Left renal pelvis (tissue), 4 donors: ENCODE results near the gene RACK1. TPM values are rescaled to one million over a fixed set of nuclear protein-coding genes. Genes with fewer than 3 reads are reported as not detected.

Experiments used
- polyA plus RNA-seq, 4 donors: library from polyadenylated mRNA; unstranded; fragments of 120-200 nt; gene quantifications; one replicate each; pipeline ENCODE4 v1.2.1, GENCODE V29; 2013; ENCODE audit not compliant: insufficient read length in 4 of 4

RACK1 gene
- polyA plus RNA-seq, 4 donors = 2,197 to 2,695 (median 2,429) TPM

Other genes with a start within 250 kb of the RACK1 start
- 10 to 100 TPM in 1 of 4 donors, 1 to 10 TPM in 3; 4.2 to 10.0 (median 7.4) TPM for gene BTNL9, start 203.6 kb downstream of the RACK1 start, polyA plus RNA-seq
- gene OR2V1, start 112.7 kb downstream of the RACK1 start, polyA plus RNA-seq = not detected
- gene OR2V2, start 96.3 kb downstream of the RACK1 start, polyA plus RNA-seq = under 1 TPM in 2 of 4 donors, not detected in 2; 0.05 to 0.06 TPM
- under 1 TPM; 0.16 to 0.56 (median 0.30) TPM for gene TRIM7, start 38.7 kb downstream of the RACK1 start, polyA plus RNA-seq
- gene TRIM41, start 20.6 kb downstream of the RACK1 start, polyA plus RNA-seq = 10 to 100 TPM; 21.0 to 39.0 (median 31.6) TPM
- gene TRIM52, start 17.2 kb upstream of the RACK1 start, polyA plus RNA-seq = 10 to 100 TPM; 23.4 to 42.5 (median 27.2) TPM
- not detected for gene OR4F3, start 123.4 kb upstream of the RACK1 start, polyA plus RNA-seq